Endothelial cell of umbilical vein (primary cell): ENCODE results near the gene SYNPR. TPM values are rescaled to one million over a fixed set of nuclear protein-coding genes. Genes with fewer than 3 reads are reported as not detected.

Experiments
- BruUV-seq: library from RNA; stranded (reverse); fragments of 400-500 nt; replicated peaks from 2 replicates; lab custom pipeline; 2021; lab: Mats Ljungman, UMichigan
- CTCF ChIA-PET: fragments of 300-600, 350-600 bp; sonication (Branson Sonifier 250); formaldehyde crosslinking; loops from one replicate; lab custom pipeline; 2021; ENCODE audit warnings: antibody characterized with exemption, inconsistent platforms; lab: Charles Lee
- POLR2A ChIA-PET: fragments of 300-600, 350-600 bp; sonication (Branson Sonifier 250); formaldehyde crosslinking; loops from one replicate; lab custom pipeline; 2021; ENCODE audit warnings: antibody characterized with exemption, inconsistent platforms; lab: Charles Lee
- DNase-seq: peaks from one replicate; pipeline ENCODE4 v3.0.0-alpha.2; 2011; ENCODE audit warnings: low read depth, low spot score
- FAIRE-seq: peaks from 2 replicates; lab custom pipeline; 2011; peaks lifted over from hg19 to GRCh38; lab: Jason Lieb, UNC
- H2AFZ ChIP-seq: 2 replicates; pipeline ENCODE4 v1.6.0; 2012; ENCODE audit warnings: low read depth, low read length, control low read depth, inconsistent platforms
- H3K27ac ChIP-seq: 2 replicates; pipeline ENCODE4 v1.5.1; 2011; ENCODE audit warnings: low read depth, mild to moderate bottlenecking, control low read depth, low read length, moderate library complexity; ENCODE audit not compliant: insufficient read depth
- H3K27me3 ChIP-seq, 2 experiments: 2 replicates each; pipeline versions ENCODE4 v1.6.0 to v1.6.1; 2011; ENCODE audit warnings: low read length in 2 of 2, mixed read lengths in 1 of 2; ENCODE audit not compliant: control insufficient read depth in 2 of 2, insufficient read depth in 2 of 2
- H3K36me3 ChIP-seq, 2 experiments: 2 replicates in 1 of 2; 3 replicates in 1 of 2; pipeline ENCODE4 v1.5.1; 2011; ENCODE audit warnings: low read length in 2 of 2, mild to moderate bottlenecking in 1 of 2, moderate library complexity in 1 of 2; ENCODE audit not compliant: control insufficient read depth in 2 of 2, insufficient read depth in 2 of 2; ENCODE audit errors: extremely low read depth in 1 of 2
- H3K4me1 ChIP-seq: 3 replicates; pipeline ENCODE4 v1.5.1; 2011; ENCODE audit warnings: mild to moderate bottlenecking, low read length; ENCODE audit not compliant: control insufficient read depth, insufficient read depth; ENCODE audit errors: extremely low read depth
- H3K4me2 ChIP-seq: 2 replicates; pipeline ENCODE4 v1.6.1; 2011; ENCODE audit warnings: low read length, control low read depth, mixed read lengths; ENCODE audit not compliant: insufficient read depth
- H3K4me3 ChIP-seq, 3 experiments: fragments of 200-600 bp in 1 of 3; sonication (generic), shearing (Covaris generic) in 1 of 3; replicated peaks in 1 of 3; 2 replicates each; pipeline ENCODE4 v1.5.1; 2011 to 2016; ENCODE audit warnings: control low read depth in 3 of 3, low read length in 3 of 3, mild to moderate bottlenecking in 2 of 3, inconsistent platforms in 1 of 3, low read depth in 1 of 3, moderate library complexity in 1 of 3; ENCODE audit not compliant: insufficient read depth in 1 of 3
- H3K79me2 ChIP-seq: 2 replicates; pipeline ENCODE4 v1.6.0; 2012; ENCODE audit warnings: low read length, inconsistent platforms; ENCODE audit not compliant: control insufficient read depth, insufficient read depth
- H3K9ac ChIP-seq: replicated peaks from 2 replicates; pipeline ENCODE3; 2011; ENCODE audit warnings: low read length, control low read depth; ENCODE audit not compliant: insufficient read depth; ENCODE audit errors: extremely low read depth
- H3K9me1 ChIP-seq: replicated peaks from 3 replicates; pipeline ENCODE4 v1.6.0; 2011; ENCODE audit warnings: mild to moderate bottlenecking, low read length; ENCODE audit not compliant: control insufficient read depth, insufficient read depth; ENCODE audit errors: extremely low read depth
- H3K9me3 ChIP-seq: replicated peaks from 2 replicates; pipeline ENCODE4 v1.5.1; 2012; ENCODE audit warnings: low read length, inconsistent platforms; ENCODE audit not compliant: control insufficient read depth, insufficient read depth
- H4K20me1 ChIP-seq: replicated peaks from 2 replicates; pipeline ENCODE3; 2011; ENCODE audit warnings: mild to moderate bottlenecking, low read length; ENCODE audit not compliant: control insufficient read depth, insufficient read depth; ENCODE audit errors: extremely low read depth
- CTCF ChIP-seq, 2 donors: IDR thresholded peaks; 1 replicate in 1 of 2; 2 replicates in 1 of 2; pipeline ENCODE4 v1.5.1; 2011; ENCODE audit warnings: low read length in 2 of 2, mild to moderate bottlenecking in 2 of 2, moderate library complexity in 2 of 2, control low read depth in 1 of 2, inconsistent platforms in 1 of 2, low read depth in 1 of 2; ENCODE audit not compliant: insufficient read depth in 1 of 2; ENCODE audit errors: extremely low read depth in 1 of 2
- EZH2 ChIP-seq: IDR thresholded peaks from 2 replicates; pipeline ENCODE4 v1.6.1; 2012; ENCODE audit warnings: borderline replicate concordance, low read depth, mild to moderate bottlenecking, moderate library complexity, low read length, inconsistent platforms; ENCODE audit not compliant: severe bottlenecking
- FOS ChIP-seq: IDR thresholded peaks from 2 replicates; pipeline ENCODE4 v1.6.1; 2011; ENCODE audit warnings: mild to moderate bottlenecking, low read length, moderate library complexity, borderline replicate concordance; ENCODE audit not compliant: insufficient read depth
- GATA2 ChIP-seq: IDR thresholded peaks from 2 replicates; pipeline ENCODE4 v1.7.0; 2011; ENCODE audit warnings: low read depth, mild to moderate bottlenecking, moderate library complexity, mixed read lengths, low read length; ENCODE audit not compliant: insufficient read length, insufficient read depth
- JUN ChIP-seq: IDR thresholded peaks from 2 replicates; pipeline ENCODE4 v1.6.1; 2011; ENCODE audit warnings: borderline replicate concordance, low read depth; ENCODE audit not compliant: insufficient read length, insufficient read depth
- MAX ChIP-seq: IDR thresholded peaks from 2 replicates; pipeline ENCODE4 v1.6.1; 2011; ENCODE audit not compliant: insufficient read depth, insufficient read length
- MYC ChIP-seq: IDR thresholded peaks from one replicate; pipeline ENCODE4 v1.6.1; 2011; ENCODE audit warnings: mild to moderate bottlenecking, low read depth, low read length
- POLR2A ChIP-seq: IDR thresholded peaks from 2 replicates; pipeline ENCODE4 v1.6.1; 2012; ENCODE audit warnings: low read depth, mild to moderate bottlenecking, control low read depth, low read length
- POLR2AphosphoS5 ChIP-seq: IDR thresholded peaks from 2 replicates; pipeline ENCODE4 v1.6.1; 2012; ENCODE audit warnings: low read depth, mild to moderate bottlenecking, control low read depth, low read length, moderate library complexity; ENCODE audit not compliant: insufficient read depth
- dilution Hi-C: fragments of 300-500 bp; cut with MboI; formaldehyde crosslinking; loops from one replicate; pipeline ENCODE4 v1.15.0; 2019; ENCODE audit warnings: low sequenced_read_pairs; ENCODE audit not compliant: extremely low pct_ligation_motif_present
- intact Hi-C: fragments of 100-400 bp; cut with micrococcal nuclease; formaldehyde crosslinking; loops from one replicate; pipeline ENCODE4 v1.10.0; 2022
- polyA plus RNA-seq, 4 experiments: library from polyadenylated mRNA; depleted of rRNA in 3 of 4; stranded (reverse) in 3 of 4; unstranded in 1 of 4; fragments of >200 nt; gene quantifications; 2 replicates each; pipeline versions ENCODE4 v1.2.1 to v1.2.3, GENCODE V29; 2011 to 2012; ENCODE audit warnings: missing spikeins in 1 of 4
- total RNA-seq: library from RNA; stranded (reverse); gene quantifications from 2 replicates; pipeline ENCODE4 v1.2.3, GENCODE V29; 2021

SYNPR gene
- total and polyA plus RNA-seq, 2 donors (not counting 3 experiments of a cell fraction or from before 2014, with no cell fraction given), result not detected

DNA sequence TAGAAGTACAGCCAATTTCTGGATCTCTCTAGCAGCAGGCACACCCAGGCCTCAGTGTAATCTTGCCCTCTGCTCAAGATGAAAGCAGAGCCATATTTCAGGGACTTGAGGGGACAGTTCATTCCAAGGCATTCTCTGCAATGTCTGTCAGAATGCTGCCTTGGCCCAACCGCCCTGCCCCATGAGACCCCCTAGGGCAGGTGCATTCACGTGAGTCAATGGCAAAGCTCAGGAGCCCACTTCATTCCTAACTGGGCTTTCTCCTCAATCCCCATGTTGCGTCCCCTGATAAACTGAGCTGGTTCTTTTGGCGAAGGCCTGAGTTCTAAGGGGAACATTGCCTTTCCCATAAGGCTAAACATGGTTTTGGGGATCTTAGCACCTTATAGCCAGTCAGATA lies 383.9 kb downstream of the SYNPR start:
- dilution Hi-C loops, result no loop called here
- ChIA-PET POLR2A (no interaction called here), CTCF (no interaction called here)
- FAIRE-seq, result no peak
- Histone ChIP-seq H3K79me2 (no peaks in the 10 kb centered on the region), H3K4me3 (no peak overlapping the region), H3K9ac (no peak overlapping the region), H2AFZ (no peak overlapping the region), H3K9me3 (no peaks in the 10 kb centered on the region), H4K20me1 (no peaks in the 10 kb centered on the region), H3K9me1 (no peaks in the 10 kb centered on the region), H3K27me3 (no peaks in the 10 kb centered on the region), H3K4me1 (no peaks in the 10 kb centered on the region), H3K36me3 (no peaks in the 10 kb centered on the region), H3K27ac (no peak overlapping the region), H3K4me2 (no peak overlapping the region)
- TF ChIP-seq CTCF (IDR thresholded peaks at IDR 0.05; ENCODE audit: extremely low read depth in 1 of 2, insufficient read depth in 1 of 2, low read depth in 1 of 2, low read length in 2 of 2) (no peak), EZH2 (no peak), JUN (no peak), POLR2A (no peak), POLR2AphosphoS5 (no peak), MAX (no peak), MYC (no peak), GATA2 (no peak), FOS (no peak)
- BruUV-seq, result no TSS peak
- no peak for DNase-seq
- intact Hi-C loops, result no loop called here
